ENCODE measurements around the gene BMERB1. TPM values are rescaled to one million over a fixed set of nuclear protein-coding genes. Genes with fewer than 3 reads are reported as not detected.

BMERB1 gene
- total RNA-seq, 1 experiment from 2014 or later: 10.3 TPM

- DNase-seq (ENCODE audit: low read depth): peak; percentile 50
Measured at GRCh38 chr16:15494236-15494635, 59.8 kb downstream of the BMERB1 start.

- no peak for DNase-seq (ENCODE audit: low read depth)
Measured at GRCh38 chr16:15495898-15496297, 61.5 kb downstream of the BMERB1 start.

GRCh38 chr16:15498427-15499175 is 64.2 kb downstream of the BMERB1 start:
- DNase-seq (ENCODE audit: low read depth): peak; percentile 52

- DNase-seq (ENCODE audit: low read depth): peak; percentile 96
Measured at GRCh38 chr16:15502041-15502725, 67.8 kb downstream of the BMERB1 start.

- DNase-seq (ENCODE audit: low read depth): no peak
Measured at GRCh38 chr16:15506441-15506840, 72.1 kb downstream of the BMERB1 start.

GRCh38 chr16:15507301-15507958 is 73.0 kb downstream of the BMERB1 start:
- DNase-seq (ENCODE audit: low read depth): no peak

- no peak for DNase-seq (ENCODE audit: low read depth)
Measured at GRCh38 chr16:15507959-15508627, 73.7 kb downstream of the BMERB1 start.

- DNase-seq (ENCODE audit: low read depth): no peak
Measured at GRCh38 chr16:15509051-15509592, 74.7 kb downstream of the BMERB1 start.

GRCh38 chr16:15509593-15510535 is 75.5 kb downstream of the BMERB1 start:
- DNase-seq (ENCODE audit: low read depth): peak; percentile 37

GRCh38 chr16:15510992-15511391 is 76.6 kb downstream of the BMERB1 start:
- DNase-seq (ENCODE audit: low read depth): no peak

GRCh38 chr16:15511759-15512487 is 77.5 kb downstream of the BMERB1 start:
- DNase-seq (ENCODE audit: low read depth): no peak

- no peak for DNase-seq (ENCODE audit: low read depth)
Measured at GRCh38 chr16:15513156-15513555, 78.8 kb downstream of the BMERB1 start.

- DNase-seq (ENCODE audit: low read depth): no peak
Measured at GRCh38 chr16:15515992-15516391, 81.6 kb downstream of the BMERB1 start.

- DNase-seq (ENCODE audit: low read depth): no peak
Measured at GRCh38 chr16:15516609-15517008, 82.2 kb downstream of the BMERB1 start.

- DNase-seq (ENCODE audit: low read depth): no peak
Measured at GRCh38 chr16:15517743-15518377, 83.5 kb downstream of the BMERB1 start.

- DNase-seq (ENCODE audit: low read depth): no peak
Measured at GRCh38 chr16:15518381-15519351, 84.3 kb downstream of the BMERB1 start.

- DNase-seq (ENCODE audit: low read depth): no peak
Measured at GRCh38 chr16:15519790-15520189, 85.4 kb downstream of the BMERB1 start.

- DNase-seq (ENCODE audit: low read depth): no peak
Measured at GRCh38 chr16:15521390-15521757, 87.0 kb downstream of the BMERB1 start.
